ENCODE measurements around the gene SH2D7. TPM values are rescaled to one million over a fixed set of nuclear protein-coding genes. Genes with fewer than 3 reads are reported as not detected.

Gene SH2D7
- total and polyA plus RNA-seq, 4 experiments from 2014 or later = not detected

GRCh38 chr15:78070049-78070700, 22.2 kb upstream of the SH2D7 start:
- Mint-ChIP-seq H3K36me3 (peaks cover 6 to 7% of the 10 kb centered on the region in 2 donors), H3K9me3 (no peaks in the 10 kb centered on the region), H3K4me1 (peaks cover 35 to 75% (median 44%) of the 10 kb centered on the region in 4 donors), H3K27ac (no peak overlapping the region), H3K27me3 (no peaks in the 10 kb centered on the region), H3K4me3 (peak overlapping the region in 2 of 8 donors; percentile 84 to 87)
- peaks cover 96% of the 10 kb centered on the region for H3K4me1 ChIP-seq (ENCODE audit: insufficient read depth, low read length)
- no peaks in the 10 kb centered on the region for H3K27me3 ChIP-seq (ENCODE audit: insufficient read depth, low read length)
- no peaks in the 10 kb centered on the region for H3K36me3 ChIP-seq (ENCODE audit: insufficient read depth, low read length)
- intact Hi-C loops (cut with micrococcal nuclease) = loop anchor here (1.0 kb wide), 1 partner anchor 8 kb away; no protein-coding TSS in a partner anchor
- peak in 3 of 5 donors; percentile 28 to 67 (median 40) for DNase-seq
- peak overlapping the region in 1 of 2 donors; percentile 41 for H3K4me3 ChIP-seq (ENCODE audit: low read length in 2 of 2)
- no peaks in the 10 kb centered on the region for H3K9me3 ChIP-seq (ENCODE audit: control insufficient read depth in 1 of 2, low read length in 2 of 2)
- ChIA-PET CTCF (ENCODE audit: partially characterized antibody) (interaction anchor here (0.7 to 5.9 kb wide), 20 partner anchors 8 to 70 kb away, joined by 3 to 78 read pairs (median 4); partner anchors contain the start of gene TBC1D2B), POLR2A (ENCODE audit: partially characterized antibody) (interaction anchor here (0.8 to 16.7 kb wide), 5 partner anchors 9 to 71 kb away, joined by 4 to 984 read pairs (median 9); no protein-coding TSS in a partner anchor)
- H3K27ac ChIP-seq (ENCODE audit: low read depth, low read length) = peak overlapping the region; percentile 72

- peak overlapping the region in 4 of 8 donors; percentile 22 to 59 (median 34) for H3K4me3 Mint-ChIP-seq
These were observed 21.0 kb upstream of the SH2D7 start for GRCh38 chr15:78071383-78071782.

DNA sequence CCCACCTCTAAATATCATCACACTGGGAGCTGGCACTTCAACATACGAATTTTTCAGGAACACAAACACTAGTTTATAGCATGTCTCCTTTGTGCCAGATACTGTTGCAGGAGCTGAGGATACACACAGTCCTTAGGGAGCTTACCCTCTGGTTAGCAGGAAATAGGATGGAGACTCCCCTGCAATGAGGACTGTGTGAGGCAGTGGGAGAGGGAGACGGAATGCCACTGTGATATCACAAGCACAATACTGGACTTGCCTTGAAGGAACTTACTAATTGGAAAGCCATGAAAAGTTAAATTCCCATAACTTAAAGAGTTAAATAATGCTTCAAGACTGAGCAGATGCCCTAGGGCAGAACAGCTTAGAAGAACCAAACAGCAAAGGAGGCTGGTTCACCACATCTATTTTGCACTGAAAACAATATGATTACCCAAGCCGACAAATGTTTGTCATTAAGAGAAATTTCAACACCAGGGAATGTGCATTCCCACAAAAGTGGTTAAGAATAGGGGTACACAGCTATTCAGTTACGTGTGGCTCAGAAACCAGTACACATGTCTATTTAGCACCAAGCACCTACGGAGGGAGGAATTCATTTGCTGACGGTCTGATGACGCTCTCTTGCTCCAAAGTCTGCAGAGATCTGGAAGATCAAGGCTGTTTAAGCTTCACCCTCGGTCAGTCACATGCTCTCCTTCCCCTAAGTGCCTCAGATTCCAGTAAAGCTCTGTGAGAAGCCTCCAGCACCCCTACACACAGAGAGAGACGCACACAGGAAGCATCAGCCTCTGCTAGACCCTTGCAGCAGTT, 20.1 kb upstream of the SH2D7 start:
- H3K4me3 ChIP-seq (ENCODE audit: low read length in 2 of 2) = peak overlapping the region in 1 of 2 donors; percentile 21
- peak in 3 of 5 donors; percentile 39 to 64 (median 57) for DNase-seq
- Mint-ChIP-seq H3K4me1 (peaks cover 50 to 67% (median 54%) of the 10 kb centered on the region in 4 donors), H3K27ac (peak overlapping the region in 6 of 7 donors; percentile 58 to 97 (median 86)), H3K36me3 (peaks cover 14 to 15% of the 10 kb centered on the region in 2 donors), H3K27me3 (no peaks in the 10 kb centered on the region), H3K9me3 (no peaks in the 10 kb centered on the region), H3K4me3 (peak overlapping the region; percentile 47 to 80 (median 64))
- intact Hi-C loops (cut with micrococcal nuclease) = no loop called here
- no peaks in the 10 kb centered on the region for H3K27me3 ChIP-seq (ENCODE audit: insufficient read depth, low read length)
- H3K4me1 ChIP-seq (ENCODE audit: insufficient read depth, low read length) = peaks cover 89% of the 10 kb centered on the region
- H3K27ac ChIP-seq (ENCODE audit: low read depth, low read length) = peak overlapping the region; percentile 53
- ChIA-PET CTCF (ENCODE audit: partially characterized antibody) (interaction anchor here (0.7 to 5.9 kb wide), 10 partner anchors 18 to 123 kb away, joined by 3 to 41 read pairs (median 4); no protein-coding TSS in a partner anchor), POLR2A (ENCODE audit: partially characterized antibody) (interaction anchor here (0.9 to 16.7 kb wide), 4 partner anchors 25 to 468 kb away, joined by 3 to 984 read pairs (median 3); partner anchors contain the start of gene PSMA4)
- no peaks in the 10 kb centered on the region for H3K36me3 ChIP-seq (ENCODE audit: insufficient read depth, low read length)
- H3K9me3 ChIP-seq (ENCODE audit: control insufficient read depth in 1 of 2, low read length in 2 of 2) = no peaks in the 10 kb centered on the region

More at GRCh38 chr15:78071383-78071782, 21.0 kb upstream of the SH2D7 start:
- H3K4me1 Mint-ChIP-seq = peaks cover 47 to 75% (median 53%) of the 10 kb centered on the region in 4 donors
- H3K36me3 Mint-ChIP-seq = peaks cover 11% of the 10 kb centered on the region in 2 donors
- peak overlapping the region in 5 of 7 donors; percentile 82 to 97 (median 86) for H3K27ac Mint-ChIP-seq
- intact Hi-C loops (cut with micrococcal nuclease) = no loop called here
- H3K9me3 Mint-ChIP-seq = no peaks in the 10 kb centered on the region
- peak overlapping the region; percentile 53 for H3K27ac ChIP-seq (ENCODE audit: low read depth, low read length)
- DNase-seq = no peak
- POLR2A ChIA-PET (ENCODE audit: partially characterized antibody) = interaction anchor here (16.7 kb wide), 1 partner anchor 24 kb away, joined by 984 read pairs; no protein-coding TSS in a partner anchor
- H3K27me3 Mint-ChIP-seq = no peaks in the 10 kb centered on the region
- no peak overlapping the region for H3K4me3 ChIP-seq (ENCODE audit: low read length in 2 of 2)
- H3K9me3 ChIP-seq (ENCODE audit: control insufficient read depth in 1 of 2, low read length in 2 of 2) = no peaks in the 10 kb centered on the region
- H3K36me3 ChIP-seq (ENCODE audit: insufficient read depth, low read length) = no peaks in the 10 kb centered on the region
- CTCF ChIA-PET (ENCODE audit: partially characterized antibody) = interaction anchor here (0.7 to 5.9 kb wide), 9 partner anchors 17 to 162 kb away, joined by 3 to 78 read pairs (median 14); no protein-coding TSS in a partner anchor
- peaks cover 96% of the 10 kb centered on the region for H3K4me1 ChIP-seq (ENCODE audit: insufficient read depth, low read length)
- H3K27me3 ChIP-seq (ENCODE audit: insufficient read depth, low read length) = no peaks in the 10 kb centered on the region

GRCh38 chr15:78073046-78073787, 19.1 kb upstream of the SH2D7 start:
- H3K27ac ChIP-seq (ENCODE audit: low read depth, low read length) = peak overlapping the region; percentile 53
- H3K36me3 ChIP-seq (ENCODE audit: insufficient read depth, low read length) = no peaks in the 10 kb centered on the region
- Mint-ChIP-seq H3K4me3 (peak overlapping the region; percentile 49 to 80 (median 64)), H3K27ac (peak overlapping the region in 6 of 7 donors; percentile 58 to 97 (median 87)), H3K27me3 (no peaks in the 10 kb centered on the region), H3K36me3 (peaks cover 15 to 16% of the 10 kb centered on the region in 2 donors), H3K4me1 (peaks cover 55 to 62% (median 60%) of the 10 kb centered on the region in 4 donors), H3K9me3 (no peaks in the 10 kb centered on the region)
- no peak for DNase-seq
- CTCF ChIA-PET (ENCODE audit: partially characterized antibody) = interaction anchor here (1.0 to 5.9 kb wide), 12 partner anchors 17 to 168 kb away, joined by 3 to 41 read pairs (median 4); no protein-coding TSS in a partner anchor
- no peaks in the 10 kb centered on the region for H3K27me3 ChIP-seq (ENCODE audit: insufficient read depth, low read length)
- peaks cover 85% of the 10 kb centered on the region for H3K4me1 ChIP-seq (ENCODE audit: insufficient read depth, low read length)
- intact Hi-C loops (cut with micrococcal nuclease) = no loop called here
- no peaks in the 10 kb centered on the region for H3K9me3 ChIP-seq (ENCODE audit: control insufficient read depth in 1 of 2, low read length in 2 of 2)
- H3K4me3 ChIP-seq (ENCODE audit: low read length in 2 of 2) = no peak overlapping the region
- POLR2A ChIA-PET (ENCODE audit: partially characterized antibody) = interaction anchor here (1.0 to 16.7 kb wide), 3 partner anchors 26 to 467 kb away, joined by 3 to 984 read pairs (median 3); partner anchors contain the start of gene PSMA4

- Mint-ChIP-seq H3K36me3 (peaks cover 11 to 15% of the 10 kb centered on the region in 2 donors), H3K27ac (peak overlapping the region; percentile 89 to 99 (median 97)), H3K4me3 (peak overlapping the region; percentile 93 to 100 (median 99)), H3K4me1 (peaks cover 39 to 73% (median 55%) of the 10 kb centered on the region in 4 donors), H3K9me3 (no peaks in the 10 kb centered on the region), H3K27me3 (no peaks in the 10 kb centered on the region)
- DNase-seq = no peak
- Histone ChIP-seq H3K27ac (ENCODE audit: low read depth, low read length) (peak overlapping the region; percentile 83), H3K27me3 (ENCODE audit: insufficient read depth, low read length) (no peaks in the 10 kb centered on the region), H3K4me3 (ENCODE audit: low read length in 2 of 2) (peak overlapping the region; percentile 54 to 89), H3K4me1 (ENCODE audit: insufficient read depth, low read length) (peaks cover 61% of the 10 kb centered on the region), H3K36me3 (ENCODE audit: insufficient read depth, low read length) (no peaks in the 10 kb centered on the region), H3K9me3 (ENCODE audit: control insufficient read depth in 1 of 2, low read length in 2 of 2) (no peaks in the 10 kb centered on the region)
- ChIA-PET POLR2A (ENCODE audit: partially characterized antibody) (interaction anchor here (0.8 to 16.7 kb wide), 6 partner anchors 8 to 76 kb away, joined by 3 to 984 read pairs (median 4); no protein-coding TSS in a partner anchor), CTCF (ENCODE audit: partially characterized antibody) (interaction anchor here (0.8 to 5.5 kb wide), 12 partner anchors 8 to 76 kb away, joined by 3 to 38 read pairs (median 4); no protein-coding TSS in a partner anchor)
- intact Hi-C loops (cut with micrococcal nuclease) = loop anchor here (1.0 to 2.0 kb wide), 2 partner anchors 13 to 41 kb away; no protein-coding TSS in a partner anchor
These were observed 16.7 kb upstream of the SH2D7 start for GRCh38 chr15:78075490-78076230.

All from CD4-positive, alpha-beta memory T cell (primary cell).